Stimulated activated CD4-positive, alpha-beta T cell treated with anti-CD3 and anti-CD28 coated beads, Interleukin-15, amount 100 ng/mL, for 48 hours (primary cell): ENCODE results near the gene KCNK18.

Experiments
- DNase-seq, 2 donors: peaks; one replicate each; pipeline ENCODE4 v3.0.0-alpha.2; 2020; ENCODE audit warnings: low read depth in 2 of 2

KCNK18 gene

DNA sequence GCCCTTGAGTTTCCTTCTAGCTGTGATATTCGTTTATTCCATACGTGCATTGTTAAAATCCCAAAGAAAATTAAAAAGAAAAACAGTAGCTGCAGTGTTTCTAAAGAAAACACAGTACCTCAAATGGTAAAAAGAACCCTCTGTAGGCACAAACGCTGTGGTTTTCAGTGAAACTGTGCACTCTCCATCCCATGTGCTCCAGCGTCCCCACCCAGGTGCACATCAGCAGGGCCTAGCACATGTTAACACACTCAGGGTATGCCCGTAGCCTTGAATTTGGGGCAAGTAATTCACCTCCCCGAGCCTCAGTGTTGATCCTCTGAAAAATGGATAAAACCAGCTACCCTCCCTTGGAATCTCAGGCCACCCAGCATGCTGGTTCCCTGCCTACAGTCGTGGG is 53.1 kb downstream of the KCNK18 start:
- DNase-seq: no peak

DNA sequence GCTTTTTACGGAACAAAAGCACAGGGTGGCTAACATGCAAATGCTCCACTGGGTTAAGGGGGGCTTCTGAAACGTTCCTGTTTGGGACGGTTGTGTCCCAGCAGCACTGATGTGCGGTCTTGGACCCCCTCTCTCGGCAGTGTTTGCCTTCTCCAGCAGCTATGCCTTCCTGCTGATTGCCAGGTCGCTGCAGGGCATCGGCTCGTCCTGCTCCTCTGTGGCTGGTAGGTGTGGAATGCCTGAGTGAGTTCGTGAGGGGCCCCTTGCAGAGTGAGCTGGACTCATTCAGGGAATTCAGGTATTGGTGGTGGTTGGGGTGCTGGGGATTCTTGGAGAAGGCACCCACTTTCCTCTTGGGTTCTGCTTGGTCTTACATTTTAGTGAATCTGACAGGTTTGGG is 56.6 kb downstream of the KCNK18 start:
- no peak for DNase-seq

DNA sequence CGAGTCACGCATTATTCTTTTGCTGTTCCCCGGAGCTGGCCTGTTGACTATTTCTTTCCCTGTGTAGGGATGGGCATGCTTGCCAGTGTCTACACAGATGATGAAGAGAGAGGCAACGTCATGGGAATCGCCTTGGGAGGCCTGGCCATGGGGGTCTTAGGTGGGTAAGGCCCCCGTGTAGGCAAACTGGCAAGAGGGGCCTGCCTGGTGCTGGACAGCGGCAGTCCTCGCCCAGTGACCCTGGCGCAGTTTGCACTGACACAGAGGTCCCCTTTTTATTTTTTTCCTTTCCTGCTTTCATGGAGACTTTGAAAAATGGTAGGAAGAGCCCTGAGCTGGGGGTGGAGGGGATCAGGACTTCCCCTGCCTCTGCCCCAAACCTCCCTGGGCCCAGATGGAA is 57.0 kb downstream of the KCNK18 start:
- no peak for DNase-seq

DNA sequence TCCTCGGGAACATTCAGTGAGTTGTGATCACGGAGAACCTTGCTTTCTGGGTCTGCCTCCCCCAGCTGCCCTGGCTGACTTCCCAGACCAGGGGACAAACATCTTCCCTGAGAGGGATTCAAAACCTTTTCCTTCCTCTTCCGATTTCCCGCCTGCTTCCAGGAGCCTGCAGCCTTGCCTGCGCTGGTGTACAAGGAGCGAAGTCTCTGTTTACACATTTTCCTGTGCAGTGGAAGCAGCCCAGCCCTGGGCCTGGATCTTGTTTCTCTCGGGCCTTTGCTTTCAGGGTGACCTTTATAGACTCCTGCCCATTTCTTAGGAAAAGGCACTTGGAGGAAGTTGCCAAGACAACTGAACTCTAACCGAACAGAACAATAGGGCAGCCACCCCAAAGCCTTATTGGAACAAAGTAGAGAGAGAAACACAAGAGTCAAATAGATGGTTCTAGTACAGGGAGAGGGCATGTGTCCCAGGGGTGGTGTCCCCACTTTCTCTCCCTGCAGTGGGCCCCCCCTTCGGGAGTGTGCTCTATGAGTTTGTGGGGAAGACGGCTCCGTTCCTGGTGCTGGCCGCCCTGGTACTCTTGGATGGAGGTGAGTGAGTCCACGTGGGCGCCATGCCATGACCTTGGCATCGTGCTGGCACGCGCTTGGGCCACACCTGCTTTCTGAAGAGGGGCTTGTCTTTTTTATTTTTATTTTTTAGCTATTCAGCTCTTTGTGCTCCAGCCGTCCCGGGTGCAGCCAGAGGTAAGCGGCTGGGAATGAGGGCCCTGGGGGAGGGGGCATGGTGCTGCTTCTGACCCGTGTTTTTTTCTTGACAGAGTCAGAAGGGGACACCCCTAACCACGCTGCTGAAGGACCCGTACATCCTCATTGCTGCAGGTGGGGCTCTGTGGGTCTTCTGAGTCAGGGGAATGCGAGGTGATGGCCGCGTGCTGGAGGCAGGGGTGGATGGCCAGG is 57.8 kb downstream of the KCNK18 start:
- DNase-seq: no peak

DNA sequence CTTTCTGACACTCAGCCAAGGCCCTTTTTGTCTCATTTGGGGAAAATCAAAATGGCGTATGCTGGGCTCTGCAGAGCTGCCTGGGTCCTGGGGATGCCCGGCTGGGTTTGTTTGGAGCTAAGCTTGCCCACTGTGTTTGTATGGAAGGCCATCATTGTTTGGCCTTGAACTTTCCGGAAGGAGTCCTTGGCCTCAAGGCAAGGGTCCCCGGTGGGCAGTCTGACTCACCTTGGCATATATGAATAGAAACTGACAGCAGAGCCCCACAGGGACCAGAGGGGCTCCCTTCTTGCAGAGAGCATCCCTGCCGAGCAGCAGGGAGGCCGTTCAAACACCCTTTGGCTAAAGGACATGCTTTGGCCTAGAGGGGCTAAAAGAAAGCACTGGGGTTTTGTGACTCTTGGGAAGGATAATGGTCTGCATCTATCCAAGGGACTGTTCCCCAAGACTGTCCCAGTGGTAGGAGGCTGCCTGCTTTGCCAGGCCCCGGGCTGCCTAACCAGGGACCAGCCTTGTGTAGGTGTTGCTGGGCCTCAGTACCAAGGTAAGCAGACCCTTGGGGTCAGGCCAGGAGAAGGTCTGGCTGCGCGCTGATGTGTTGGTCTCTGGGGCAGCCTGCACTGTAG is 58.7 kb downstream of the KCNK18 start:
- DNase-seq: no peak

DNA sequence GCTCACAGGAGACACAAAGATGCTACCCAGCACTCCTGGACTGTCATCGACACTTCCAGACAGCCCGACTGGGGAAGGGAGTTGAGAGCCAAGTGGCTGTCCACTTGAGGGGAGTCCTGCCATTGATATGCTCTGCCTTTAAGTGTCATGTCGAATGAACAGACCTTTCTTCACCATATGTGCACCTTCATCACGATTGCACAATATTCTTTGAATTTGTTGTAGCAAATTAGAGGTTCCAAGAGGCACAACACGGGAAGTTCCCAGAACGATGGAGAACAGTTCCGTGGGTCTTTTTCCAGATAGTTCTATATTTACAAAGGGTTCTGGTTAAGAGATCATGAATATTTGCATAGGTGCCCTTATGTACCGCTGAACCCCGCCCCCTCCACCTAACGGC is 59.6 kb downstream of the KCNK18 start:
- no peak for DNase-seq

DNA sequence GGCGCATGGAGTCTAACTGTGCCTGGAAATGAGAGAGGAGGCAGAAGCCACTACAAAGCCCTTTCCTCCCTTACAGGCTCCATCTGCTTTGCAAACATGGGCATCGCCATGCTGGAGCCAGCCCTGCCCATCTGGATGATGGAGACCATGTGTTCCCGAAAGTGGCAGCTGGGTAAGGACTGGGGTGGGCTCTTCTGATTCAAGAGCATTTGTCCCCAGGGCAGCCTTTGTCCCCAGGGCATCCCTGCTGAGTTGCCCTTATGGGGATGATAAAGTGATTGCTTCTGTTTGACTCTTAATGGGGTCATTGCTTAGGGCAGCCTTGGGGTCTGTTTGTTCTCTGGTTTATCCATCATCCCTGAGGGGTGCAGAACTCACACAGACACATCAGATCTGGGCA is 60.4 kb downstream of the KCNK18 start:
- DNase-seq: no peak

DNA sequence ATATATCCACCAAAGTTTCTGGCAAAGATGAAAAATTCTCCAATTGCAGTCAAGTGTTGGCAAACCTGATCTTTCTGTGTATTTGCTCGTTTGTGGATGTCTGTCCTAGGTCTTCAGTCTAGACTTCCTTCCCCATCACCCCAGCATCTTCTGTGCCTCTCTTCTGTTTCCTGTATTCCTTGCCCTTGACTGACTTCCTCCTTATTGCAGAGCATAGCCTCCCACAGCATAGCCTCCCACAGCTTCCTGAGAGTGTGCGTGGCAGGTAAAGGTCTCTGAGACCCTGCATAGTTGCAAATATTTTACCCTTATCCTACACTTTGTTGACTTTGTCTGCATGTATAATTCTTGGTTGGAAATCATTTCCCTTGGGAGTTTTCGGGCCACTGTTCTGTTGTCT is 62.0 kb downstream of the KCNK18 start:
- DNase-seq: no peak
